Measurements from ENCODE around the gene ADGRG1.

ADGRG1 gene

GRCh38 chr16:57606847-57607501 is 21.5 kb upstream of the ADGRG1 start:
- DNase-seq = peak; percentile 53

DNA sequence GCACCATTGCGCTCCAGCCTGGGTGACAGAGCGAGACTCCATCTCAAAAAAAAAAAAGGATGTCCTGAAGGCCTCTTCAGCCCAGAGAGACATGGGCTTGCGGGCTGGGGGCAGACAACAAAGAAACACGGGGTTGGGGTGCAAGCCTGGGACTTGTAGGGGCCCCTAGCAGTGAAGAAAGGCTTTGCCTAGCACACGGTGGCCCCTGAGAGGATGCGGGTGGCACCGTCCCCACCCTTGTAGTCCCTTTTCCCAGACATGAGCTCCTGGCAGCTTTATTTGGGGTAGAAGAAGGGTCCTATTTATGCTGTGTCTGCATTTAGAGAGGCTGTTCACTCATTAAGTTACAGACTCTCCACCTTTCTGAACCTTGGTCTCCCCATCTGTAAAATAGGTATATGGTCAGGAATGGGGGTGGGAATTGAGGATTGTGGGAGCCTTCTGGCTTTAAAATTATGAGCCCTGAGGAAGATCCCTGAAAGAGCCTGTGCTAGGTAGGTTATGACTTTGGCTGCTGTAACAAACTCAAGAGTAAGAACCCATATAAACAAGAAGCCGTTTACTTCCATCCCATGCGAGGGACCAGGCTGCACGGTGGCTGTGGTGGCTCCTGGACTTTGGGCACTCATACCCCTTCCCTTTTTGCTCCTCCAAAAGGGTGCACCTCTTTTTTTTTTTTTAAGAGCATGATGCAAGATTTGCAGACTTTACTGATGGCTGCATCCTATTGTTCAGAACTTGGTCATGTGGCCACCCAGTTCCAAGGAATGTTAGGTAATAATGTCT is 20.6 kb upstream of the ADGRG1 start:
- peak; percentile 22 for DNase-seq

GRCh38 chr16:57608462-57609113 is 19.8 kb upstream of the ADGRG1 start:
- DNase-seq = peak; percentile 25

DNA sequence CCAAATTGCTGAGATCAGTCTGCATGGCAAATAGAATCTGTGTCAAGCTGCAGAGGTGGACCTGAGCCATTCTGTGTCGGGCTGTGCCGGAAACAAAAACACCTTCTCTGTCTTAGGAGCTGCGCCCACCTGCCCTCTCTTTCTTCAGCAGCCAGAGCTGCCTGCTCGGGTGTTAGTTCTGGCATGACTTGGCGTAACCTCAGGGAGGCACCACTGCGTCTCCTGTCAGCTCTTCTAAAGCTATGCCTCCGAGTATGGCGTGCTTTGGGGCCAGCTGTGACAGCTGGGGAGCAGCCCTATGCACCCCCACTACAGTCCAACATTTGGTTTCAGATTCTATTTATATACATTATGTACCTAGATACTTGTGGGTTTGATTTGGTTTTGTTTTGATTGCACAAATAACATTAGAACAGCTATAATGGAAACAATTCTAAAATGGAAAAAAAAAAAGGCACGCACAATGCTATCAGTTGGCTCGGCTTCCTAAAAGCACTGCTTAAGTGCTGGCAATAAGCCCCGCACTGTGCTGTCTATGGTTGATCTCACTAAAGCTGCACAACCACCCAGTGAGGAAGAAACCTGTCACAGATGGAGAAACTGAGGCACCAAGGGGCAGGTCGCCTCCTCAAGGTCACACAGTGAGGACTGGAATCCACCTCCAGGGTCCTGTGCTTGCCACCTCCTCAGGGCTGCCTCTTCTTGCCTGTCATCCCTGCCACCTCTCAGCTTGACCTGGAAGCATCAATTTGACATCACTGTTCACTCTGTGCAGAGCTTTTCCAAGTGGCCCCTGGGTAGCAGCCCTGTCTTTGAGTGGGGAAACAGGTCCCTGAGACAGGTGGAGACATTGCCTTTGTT is 18.7 kb upstream of the ADGRG1 start:
- peak; percentile 38 for DNase-seq

DNA sequence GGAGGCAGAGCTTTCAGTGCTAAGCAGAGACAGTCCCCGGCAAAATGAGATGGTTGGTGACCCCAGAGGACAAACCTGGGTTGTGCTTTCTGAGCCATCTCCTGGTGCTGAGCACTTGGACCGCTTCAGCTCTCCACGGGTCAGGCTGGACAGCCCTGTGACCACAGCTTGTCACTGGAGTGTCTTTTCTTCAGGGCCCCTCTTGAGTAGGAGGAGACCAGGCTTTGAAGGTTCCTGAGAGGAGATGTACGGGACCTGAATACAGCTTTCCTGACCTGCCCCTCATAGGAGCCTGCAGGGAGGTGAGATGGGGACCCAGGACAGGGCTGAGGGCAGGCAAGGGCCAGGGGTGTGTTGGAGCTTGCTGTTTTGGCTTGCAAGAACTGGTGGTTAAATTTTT is 17.8 kb upstream of the ADGRG1 start:
- DNase-seq = peak; percentile 27

GRCh38 chr16:57611181-57611580 is 17.2 kb upstream of the ADGRG1 start:
- no peak for DNase-seq

DNA sequence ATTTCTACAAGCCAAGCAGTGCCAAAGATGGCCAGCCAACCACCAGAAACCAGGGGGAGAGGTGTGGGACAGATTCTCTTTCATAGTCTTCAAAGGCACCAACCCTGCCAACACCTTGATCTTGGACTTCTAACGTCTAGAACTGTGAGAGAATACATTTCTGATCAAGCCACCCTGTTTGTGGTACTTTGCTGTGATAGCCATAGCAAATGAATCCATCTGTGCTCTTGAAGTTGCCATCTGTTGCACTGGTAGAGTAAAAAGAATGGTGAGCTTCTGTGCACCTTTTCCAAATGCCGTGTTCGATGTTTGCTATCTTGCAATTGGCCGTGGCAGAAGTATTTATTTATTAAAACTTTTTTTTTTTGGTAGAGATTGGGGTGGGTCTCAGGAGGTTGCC is 16.7 kb upstream of the ADGRG1 start:
- DNase-seq = no peak

DNA sequence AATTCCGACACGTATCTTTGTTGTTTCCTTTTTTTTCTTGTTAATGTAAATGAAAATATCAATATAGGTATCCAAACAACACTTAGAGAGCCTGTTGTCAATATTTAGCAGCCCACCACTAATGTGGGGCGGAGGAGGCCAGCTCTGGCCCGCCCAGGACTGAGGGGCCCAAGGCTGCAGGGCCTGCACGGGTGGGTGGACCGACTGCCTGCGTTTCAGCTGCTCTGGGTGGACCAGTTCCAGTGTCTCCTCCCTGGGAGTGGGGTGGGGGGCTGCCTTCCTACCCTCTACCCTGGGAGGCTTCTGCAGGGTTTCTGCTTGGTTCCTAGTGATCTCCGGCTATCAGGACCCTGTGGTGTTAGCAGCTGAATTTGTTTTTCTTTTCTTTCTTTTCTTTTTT is 15.9 kb upstream of the ADGRG1 start:
- peak; percentile 38 for DNase-seq

DNA sequence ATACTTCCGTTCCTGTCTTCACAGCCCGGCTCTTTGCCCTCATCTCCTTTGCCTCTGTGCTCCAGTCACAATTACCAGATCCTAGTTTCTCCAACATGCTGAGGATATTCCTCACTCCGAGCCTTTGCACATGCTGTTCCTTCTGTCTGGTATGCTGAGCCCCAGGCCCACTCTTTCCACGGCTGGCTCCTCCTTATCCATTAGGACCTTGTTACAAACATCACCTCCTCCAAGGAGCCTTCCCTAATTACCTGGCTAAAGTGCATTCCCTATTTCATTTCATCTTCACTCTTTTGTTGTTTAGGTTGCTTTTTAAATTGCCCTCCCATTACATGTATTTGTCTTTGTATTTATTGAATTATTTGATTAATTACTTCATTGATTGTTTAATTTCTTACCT is 14.9 kb upstream of the ADGRG1 start:
- DNase-seq = peak; percentile 25

GRCh38 chr16:57614536-57614935 is 13.9 kb upstream of the ADGRG1 start:
- DNase-seq = peak; percentile 49

DNA sequence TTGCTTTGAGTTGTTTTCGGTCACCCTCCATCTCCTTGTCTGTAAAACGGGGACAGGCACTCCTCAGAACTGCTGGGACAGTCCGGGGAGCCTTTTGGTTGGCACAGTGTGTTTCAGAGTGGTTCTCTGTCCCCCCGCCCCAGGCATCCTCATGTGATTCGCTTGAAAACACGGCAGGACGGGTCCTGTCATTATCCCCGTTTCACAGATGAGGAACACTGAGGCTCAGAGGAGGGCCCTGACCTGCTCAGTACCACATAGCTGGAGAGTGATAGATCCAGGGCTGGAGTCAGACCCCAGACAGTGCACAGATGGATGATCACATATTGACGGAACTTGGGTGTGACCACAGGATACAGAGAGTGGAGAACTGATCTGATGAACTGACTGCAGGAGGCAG is 13.5 kb upstream of the ADGRG1 start:
- DNase-seq = peak; percentile 35

GRCh38 chr16:57615813-57616212 is 12.6 kb upstream of the ADGRG1 start:
- peak; percentile 15 for DNase-seq

DNA sequence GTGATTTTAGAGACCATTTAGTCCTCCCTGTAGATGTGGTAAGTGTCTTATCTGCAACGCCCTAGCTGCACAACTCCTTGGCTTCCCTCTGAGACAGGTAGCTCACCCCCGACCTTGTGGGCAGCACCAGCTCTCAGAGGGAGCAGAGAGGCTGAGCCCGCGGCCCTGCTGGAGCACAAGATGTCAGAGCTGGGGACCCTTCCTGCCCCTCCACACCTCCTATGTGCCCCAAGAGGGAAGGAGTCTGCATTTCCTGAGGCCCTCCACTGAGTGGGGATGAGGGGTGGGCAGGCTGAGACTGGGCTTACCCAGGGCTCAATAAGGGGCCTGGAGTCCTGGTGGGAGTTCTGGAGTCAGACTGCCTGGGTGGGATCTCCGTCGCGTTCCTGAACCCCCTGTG is 12.2 kb upstream of the ADGRG1 start:
- peak; percentile 33 for DNase-seq

- DNase-seq = peak; percentile 20
These were observed 11.6 kb upstream of the ADGRG1 start for GRCh38 chr16:57616876-57617275.

GRCh38 chr16:57617604-57618111 is 10.8 kb upstream of the ADGRG1 start:
- peak; percentile 50 for DNase-seq

DNA sequence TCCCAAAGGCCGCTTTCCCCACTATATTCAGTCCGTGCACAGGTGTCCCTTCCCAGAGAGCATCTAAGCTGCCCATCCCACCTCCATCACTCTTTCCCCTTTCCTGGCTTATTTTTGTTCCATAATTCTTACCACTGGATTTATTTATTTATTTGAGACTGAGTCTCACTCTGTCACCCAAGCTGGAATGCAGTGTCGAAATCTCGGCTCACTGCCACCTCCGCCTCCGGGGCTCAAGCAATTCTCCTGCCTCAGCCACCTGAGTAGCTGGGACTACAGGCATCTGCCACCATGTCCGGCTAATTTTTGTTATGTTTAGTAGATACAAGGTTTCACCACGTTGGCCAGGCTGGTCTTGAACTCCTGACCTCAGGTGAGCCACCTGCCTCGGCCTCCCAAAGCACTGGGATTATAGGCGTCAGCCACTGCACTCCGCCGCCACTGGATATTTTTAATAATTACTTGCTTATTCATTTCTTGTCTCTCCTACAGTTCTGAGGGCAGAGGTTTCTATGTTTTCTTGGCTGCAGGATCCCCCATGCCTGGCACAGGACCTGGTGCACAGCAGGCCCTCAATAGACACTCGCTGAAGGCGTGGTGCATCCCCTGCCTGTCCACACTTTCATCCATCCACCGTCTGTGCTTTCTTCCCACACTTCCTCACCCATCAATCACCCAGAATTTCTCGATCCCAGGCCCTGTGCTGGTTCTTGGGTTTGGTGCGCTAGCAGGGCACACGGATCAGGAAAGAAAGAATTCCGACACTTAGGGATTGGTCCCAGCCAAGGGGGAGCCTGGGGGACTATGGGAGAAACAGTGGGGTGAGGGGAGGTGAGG is 9.9 kb upstream of the ADGRG1 start:
- DNase-seq = peak; percentile 43

DNA sequence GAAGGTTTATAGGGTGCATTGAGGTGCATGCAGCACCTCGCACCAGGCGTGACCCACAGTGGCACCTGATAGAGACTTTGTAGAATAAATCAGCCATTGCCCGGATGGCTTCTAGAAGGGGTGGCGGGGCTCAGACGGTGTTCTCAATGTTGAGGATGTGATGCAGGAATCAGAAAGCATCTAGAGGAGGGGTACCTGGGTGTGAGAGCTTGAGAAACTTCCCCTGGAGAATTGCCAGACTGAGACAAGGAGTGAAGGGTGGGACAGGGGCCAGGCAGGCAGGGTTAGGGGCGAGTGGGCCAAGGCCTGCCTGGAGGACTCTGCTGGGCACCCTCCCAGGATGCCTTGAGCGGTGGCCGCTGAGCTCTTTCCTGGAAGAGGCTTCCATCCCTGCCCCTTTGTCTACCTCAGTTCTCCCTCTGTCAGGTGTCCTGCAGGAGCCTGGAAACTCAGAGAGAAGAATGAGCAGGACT is 9.3 kb upstream of the ADGRG1 start:
- no peak for DNase-seq

DNA sequence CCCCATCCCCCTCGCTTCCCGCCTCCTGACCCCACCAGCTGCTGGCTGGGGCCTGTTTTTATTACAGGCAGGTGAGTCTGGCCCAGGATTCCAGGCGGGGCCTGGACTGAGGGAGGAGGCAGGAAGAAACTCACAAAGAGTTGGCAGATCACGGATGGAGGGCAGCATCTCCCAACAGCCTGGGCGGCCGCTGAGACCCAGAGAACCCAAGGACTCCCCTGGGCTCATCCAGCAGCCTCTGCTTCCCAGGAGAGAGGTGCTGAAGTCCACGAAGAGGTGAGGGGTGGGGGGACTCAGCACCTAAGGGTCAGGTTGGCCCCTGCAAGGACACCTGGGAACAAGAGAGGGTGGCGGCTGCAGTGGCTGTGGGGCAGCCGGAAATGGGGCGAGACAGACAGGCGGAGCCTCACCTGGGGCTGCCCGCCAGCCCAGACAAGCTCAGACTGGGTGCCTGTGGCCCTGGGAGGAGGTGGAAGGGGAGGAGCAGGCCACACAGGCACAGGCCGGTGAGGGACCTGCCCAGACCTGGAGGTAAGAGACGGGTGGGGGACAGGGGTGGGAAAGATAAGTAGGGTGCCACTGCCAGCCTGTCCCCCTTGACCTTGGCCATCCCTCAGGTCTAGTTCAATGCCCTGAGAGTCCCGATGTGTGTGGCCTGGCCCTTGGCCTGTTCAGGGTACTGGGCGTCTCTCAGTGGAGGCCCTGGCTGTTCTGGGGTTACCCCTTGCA is 8.7 kb upstream of the ADGRG1 start:
- peak; percentile 91 for DNase-seq

DNA sequence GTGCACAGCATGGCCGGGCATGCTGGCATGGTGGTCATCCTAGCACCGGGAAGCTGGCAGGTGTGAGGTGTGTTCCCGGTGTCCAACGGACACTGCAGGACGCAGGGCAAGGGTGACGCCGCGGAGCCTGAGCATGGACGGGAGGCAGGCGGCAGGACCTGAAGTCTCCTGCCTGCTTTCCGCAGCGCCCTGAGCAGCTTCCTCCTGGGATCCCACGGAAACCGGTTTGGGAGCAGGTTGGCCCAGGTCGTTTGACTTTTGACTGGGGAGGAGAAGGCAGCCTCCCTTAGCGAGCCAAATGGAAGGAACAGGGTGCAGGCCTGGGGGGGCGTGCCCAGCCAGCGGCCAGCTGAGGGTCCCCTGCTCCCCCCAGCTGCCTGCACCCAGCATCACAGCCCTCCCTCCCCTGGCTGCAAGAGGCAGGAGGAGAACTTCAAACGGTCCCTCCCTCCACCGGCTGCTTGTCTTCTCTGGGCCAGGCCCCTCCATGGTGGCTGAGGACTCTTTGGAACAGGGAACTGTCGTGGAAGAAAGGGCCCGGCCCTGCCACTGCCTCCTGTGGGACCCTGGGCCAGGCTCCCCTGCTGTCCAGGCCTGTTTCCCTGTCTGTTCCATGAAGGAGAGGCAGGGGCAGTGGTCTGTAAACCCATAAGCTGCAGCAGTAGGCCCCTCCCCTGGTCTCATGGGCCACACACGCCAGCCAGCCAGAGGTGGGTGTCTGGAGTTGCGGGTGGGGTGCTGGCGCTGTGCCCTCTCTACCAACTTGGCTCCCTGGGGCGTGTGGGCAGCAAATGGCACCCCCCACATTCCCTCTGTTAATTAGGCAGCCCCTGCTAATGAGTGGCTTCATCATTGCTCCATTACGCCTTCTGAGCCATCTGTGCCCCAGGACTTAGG is 7.8 kb upstream of the ADGRG1 start:
- peak; percentile 90 for DNase-seq
